GM21367 (cell line): ENCODE data around the gene RASL11A.
"Not testable (repeated sequence)": the region's sequence is repeated elsewhere in the genome, so short reads cannot be mapped to it uniquely, and the experiment has no call there.

ENCODE experiments used
- ATAC-seq: cut with Tn5 transposase; IDR thresholded peaks from one replicate; pipeline ENCODE4 v1.9.1; 2021; ENCODE audit not compliant: unreplicated experiment

The RASL11A gene

GRCh38 chr13:27266917-27267316, 3.7 kb upstream of the RASL11A start:
- ATAC-seq: no peak

GRCh38 chr13:27267596-27267995, 3.0 kb upstream of the RASL11A start:
- no peak for ATAC-seq

DNA sequence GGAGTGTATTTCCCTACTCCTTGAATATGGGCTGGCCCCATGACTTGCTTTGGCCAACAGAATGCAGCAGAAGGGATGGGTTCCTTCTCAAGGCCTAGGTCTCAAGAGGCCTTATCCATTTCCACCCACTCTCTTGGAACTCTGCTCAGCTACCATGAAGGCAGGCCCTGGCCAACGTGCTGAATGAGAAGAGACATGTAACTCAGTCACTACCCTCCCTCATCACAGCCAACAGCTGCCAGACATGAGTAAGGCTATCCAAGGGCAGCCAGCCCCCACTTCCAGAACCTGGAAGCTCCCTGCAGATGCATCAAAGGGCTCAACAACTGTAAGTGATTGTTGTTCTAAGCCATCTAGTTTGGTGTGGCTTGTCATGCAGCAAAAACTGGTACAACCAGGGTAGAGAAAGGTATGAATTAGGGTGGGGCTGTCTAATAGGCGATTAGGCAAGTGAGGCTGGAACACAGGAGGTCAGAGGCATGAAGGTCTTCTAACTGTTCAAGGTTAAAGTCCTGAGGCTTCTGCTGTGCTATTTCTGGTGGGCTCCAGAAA, 1.4 kb upstream of the RASL11A start:
- ATAC-seq: no peak

DNA sequence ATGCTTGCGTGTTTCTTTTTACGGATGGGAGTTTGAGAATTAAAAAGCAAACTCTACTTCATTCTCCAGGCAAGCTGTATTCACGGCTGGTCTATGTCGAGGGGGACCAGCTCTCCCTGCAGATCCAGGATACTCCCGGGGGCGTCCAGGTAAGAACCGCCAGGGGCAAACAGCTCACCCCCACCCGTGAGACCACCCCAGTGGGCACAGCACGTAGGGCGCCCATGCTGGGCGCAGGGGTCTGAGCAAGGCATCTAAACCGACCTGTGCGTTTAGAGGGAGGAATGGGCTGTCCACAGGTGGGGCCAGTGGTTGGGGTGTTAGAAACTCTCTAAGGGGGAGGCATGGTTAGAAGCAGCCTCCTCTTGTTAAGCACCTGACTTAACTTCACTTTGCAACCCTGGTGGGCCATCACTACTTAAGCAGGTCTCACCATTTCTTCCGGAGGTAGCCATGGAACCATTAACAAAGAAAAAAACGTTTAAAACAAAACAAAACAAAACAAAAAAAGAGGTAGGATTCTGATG, 1.0 kb downstream of the RASL11A start:
- ATAC-seq: no peak

GRCh38 chr13:27273658-27274425, 3.2 kb downstream of the RASL11A start:
- ATAC-seq: no peak

- ATAC-seq: no peak
Measured at GRCh38 chr13:27274631-27275030, 4.0 kb downstream of the RASL11A start.

DNA sequence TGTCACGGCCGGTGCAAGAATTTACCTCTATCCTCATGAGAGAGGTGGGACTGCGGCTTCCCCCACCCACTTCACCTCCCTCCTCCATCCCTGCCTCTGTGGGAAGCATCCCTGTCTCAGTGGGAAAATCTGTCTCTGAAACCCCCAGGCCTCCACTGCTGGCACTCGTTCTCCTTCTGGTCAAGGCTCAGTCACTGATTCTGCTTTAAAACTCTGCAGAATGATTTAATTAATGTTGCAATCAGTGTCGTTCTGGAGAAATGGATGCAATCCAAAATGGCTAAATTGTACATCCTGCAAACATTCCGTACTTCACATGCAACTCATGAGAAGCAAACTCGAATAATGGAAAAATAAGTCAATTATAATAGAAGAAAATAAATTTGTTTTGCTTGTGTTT, 5.6 kb downstream of the RASL11A start:
- ATAC-seq: no peak

DNA sequence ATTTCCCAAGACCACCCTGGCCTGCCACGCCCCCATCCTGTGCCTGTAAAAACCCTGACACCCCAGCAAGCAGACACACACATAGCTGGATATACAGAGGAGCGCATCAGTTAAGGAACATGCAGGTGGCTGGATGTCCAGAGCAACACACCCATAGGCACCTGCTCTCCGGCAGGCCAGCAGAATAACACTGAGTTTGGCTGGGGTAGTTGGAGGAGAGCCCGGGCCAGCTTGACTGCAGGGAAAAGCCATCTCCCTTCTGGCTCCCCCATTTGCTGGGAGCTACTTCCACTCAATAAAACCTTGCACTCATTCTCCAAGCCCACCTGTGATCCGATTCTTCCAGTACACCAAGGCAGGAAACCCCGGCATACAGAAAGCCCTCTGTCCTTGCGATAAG, 8.9 kb downstream of the RASL11A start:
- ATAC-seq: no peak

- ATAC-seq: no peak
Measured at GRCh38 chr13:27280009-27280656, 9.5 kb downstream of the RASL11A start.

GRCh38 chr13:27280841-27281240, 10.2 kb downstream of the RASL11A start:
- no peak for ATAC-seq

DNA sequence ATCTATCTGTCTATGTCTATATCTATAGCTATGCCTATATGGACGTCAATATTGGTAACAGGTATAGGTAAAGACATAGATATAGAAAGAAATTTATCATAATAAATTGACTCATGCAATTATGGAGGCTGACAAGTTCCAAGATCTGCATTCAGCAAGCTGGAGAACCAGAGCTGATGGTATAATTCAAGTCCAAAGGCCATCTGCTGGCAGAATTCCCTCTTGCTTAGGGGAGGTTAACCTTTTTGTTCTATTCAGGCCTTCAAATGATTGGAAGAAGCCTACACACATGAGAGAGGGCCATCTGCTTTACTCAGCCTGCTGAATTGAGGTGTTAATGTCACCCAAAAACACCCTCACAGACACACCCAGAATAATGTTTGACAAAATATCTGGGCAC, 10.8 kb downstream of the RASL11A start:
- no peak for ATAC-seq

DNA sequence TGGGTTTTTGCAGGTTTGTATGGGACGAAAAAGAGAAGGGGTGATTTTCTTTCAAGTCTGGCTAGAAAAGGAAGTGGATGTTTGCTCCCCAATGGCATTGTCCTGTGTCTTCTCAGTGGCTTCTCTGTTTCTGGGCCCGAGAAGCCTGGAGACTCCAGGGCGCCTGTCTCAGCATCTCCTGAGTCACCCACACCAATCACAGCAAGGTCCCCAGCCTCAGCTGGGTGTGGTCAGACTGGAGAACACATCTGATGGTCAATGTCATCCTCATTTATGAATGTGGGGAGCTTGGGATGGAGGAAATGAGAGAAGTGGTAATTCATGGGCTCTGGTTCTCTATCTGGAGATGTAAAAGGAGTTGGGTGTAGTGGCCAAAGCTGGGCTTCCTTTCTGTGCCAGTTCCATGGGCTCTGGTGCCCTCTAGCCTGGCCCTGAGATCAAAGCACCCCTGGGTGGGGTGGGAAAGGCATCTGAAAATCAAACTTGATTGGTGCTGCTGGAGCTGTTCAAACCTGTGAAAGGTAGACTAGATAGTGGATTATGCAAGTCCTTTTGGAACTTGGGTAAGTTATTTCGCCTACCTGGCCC, 13.4 kb downstream of the RASL11A start:
- ATAC-seq: no peak

DNA sequence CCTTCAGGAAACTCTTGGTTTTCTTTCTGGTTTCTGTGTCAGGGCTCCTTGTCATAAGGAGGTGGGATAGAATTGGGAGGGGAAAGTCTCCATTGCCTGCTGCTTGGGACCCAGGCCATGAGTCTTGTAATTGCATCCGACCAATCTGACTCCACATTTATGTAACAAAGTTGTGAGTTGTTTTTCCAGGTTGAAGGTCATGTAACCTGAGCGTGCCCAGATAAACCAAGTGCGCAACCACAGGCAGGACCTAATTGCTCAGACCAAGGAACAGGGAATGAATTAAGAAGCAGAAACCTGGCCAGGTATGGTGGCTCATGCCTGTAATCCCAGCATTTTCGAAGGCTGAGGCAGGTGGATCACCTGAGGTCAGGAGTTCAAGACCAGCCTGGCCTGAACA, 17.8 kb downstream of the RASL11A start:
- ATAC-seq: no peak

DNA sequence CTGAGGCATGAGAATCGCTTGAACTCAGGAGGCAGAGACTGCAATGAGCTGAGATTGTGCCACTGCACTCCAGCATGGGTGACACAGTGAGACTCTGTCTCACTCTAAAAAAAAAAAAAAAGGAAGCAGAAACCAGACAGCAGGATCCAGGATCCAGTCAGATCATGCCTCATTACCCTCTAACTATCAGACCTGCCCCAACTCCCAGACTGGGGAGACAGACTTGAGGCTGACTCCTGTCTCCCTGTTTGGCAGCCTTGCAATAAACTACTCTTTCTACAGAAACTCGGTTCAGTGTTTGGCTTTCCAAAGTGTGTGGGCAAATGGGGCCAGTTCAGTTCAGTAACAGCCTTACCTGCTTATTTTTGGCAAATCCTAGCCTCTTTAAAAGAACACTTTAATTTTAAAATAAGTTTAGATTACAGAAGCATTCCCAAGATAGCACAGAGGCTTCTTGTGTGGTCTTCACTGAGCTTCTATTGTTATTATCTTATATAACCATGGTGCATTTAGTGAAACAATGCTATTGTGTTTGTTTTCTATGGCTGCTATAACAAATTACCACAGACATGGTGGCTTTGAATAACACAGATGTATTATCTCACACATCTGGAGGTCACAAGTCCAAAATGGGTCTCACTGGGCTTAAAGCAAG, 18.5 kb downstream of the RASL11A start:
- no peak for ATAC-seq

DNA sequence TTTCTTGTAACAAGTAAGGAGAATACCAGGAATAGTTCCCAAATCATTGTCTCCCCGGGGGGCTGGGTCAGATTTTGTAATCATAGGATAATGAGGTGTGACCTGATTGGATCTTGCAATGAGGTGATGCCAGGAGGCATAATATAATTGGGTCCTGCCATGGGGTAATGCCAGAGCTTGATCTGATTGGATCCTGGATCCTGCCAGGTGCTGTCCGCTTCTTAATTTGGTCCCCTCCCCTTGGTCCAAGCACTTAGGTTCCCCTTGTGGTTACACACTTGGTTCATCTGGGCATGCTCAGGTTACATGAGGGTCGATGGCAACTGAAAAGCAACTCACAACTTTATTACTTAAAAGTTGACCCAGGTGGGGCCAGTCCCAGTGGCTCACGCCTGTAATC, 20.1 kb downstream of the RASL11A start:
- ATAC-seq: no peak

GRCh38 chr13:27291967-27292366, 21.3 kb downstream of the RASL11A start:
- ATAC-seq: not testable (repeated sequence)

- no peak for ATAC-seq
Measured at GRCh38 chr13:27293076-27293691, 22.6 kb downstream of the RASL11A start.

- no peak for ATAC-seq
Measured at GRCh38 chr13:27293873-27294515, 23.4 kb downstream of the RASL11A start.

DNA sequence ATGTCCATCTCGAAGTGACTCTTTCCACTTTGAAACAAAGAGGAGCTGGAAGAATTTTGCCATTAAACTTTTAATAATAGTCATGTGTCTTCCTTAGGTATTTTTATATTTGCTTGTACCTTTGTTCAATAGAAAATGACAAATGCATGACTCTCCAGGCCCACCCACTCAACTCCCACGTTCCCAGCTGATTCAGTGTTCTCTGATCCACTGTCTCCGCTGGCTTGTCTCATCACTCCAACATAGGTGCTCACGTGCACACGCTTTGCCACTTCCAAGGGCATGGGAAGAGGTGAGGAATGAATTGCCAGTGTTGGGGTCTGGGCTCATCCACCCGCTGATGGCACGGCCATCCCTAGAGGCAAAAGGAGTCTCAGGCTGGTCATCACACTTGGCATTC, 24.5 kb downstream of the RASL11A start:
- no peak for ATAC-seq

GRCh38 chr13:27295660-27296059, 25.0 kb downstream of the RASL11A start:
- no peak for ATAC-seq
